Adrenal gland (tissue), 5 donors: ENCODE results near the gene BAMBI.

ENCODE experiments used
- POLR2A ChIP-seq, 2 donors: fragments of 450-650 bp; IDR thresholded peaks; one replicate each; pipeline ENCODE4 v1.6.1; 2017; ENCODE audit warnings: antibody characterized with exemption in 2 of 2, mild to moderate bottlenecking in 2 of 2, moderate library complexity in 1 of 2
- TF ChIP-seq, protein P1 (sequence below), 6 experiments: fragments of 450-650 bp in 4 of 6; fragments of 200-600 bp in 2 of 6; sonication (generic) in 1 of 6; IDR thresholded peaks; 1 replicate in 5 of 6; 2 replicates in 1 of 6; pipeline versions ENCODE4 v1.5.1 to v1.8.0; 2016 to 2021; ENCODE audit warnings: antibody characterized with exemption in 6 of 6, mild to moderate bottlenecking in 2 of 6, moderate library complexity in 1 of 6
- donor health status: DM: no; HTN: no; CAD: no.

DNA sequence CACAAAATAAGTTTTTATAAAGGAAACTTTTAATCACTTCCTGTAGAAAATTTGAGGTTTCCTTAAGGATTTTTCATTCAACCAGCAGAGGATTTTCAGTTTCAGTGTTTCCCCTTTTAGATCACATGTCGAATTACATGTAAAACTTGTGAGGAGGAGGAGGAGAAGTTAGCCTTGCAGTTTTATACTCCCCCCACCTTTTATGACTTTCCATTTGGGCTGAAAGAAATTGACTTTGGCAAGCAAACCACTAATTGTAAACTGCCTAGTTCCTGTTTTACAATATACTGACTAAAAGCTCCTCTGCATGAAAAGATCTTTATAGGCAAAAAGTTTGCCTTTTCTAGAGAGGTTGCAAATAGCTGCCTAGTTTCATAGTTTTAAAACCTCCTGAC lies 3.0 kb downstream of the BAMBI start:
- TF ChIP-seq, protein P1, sequence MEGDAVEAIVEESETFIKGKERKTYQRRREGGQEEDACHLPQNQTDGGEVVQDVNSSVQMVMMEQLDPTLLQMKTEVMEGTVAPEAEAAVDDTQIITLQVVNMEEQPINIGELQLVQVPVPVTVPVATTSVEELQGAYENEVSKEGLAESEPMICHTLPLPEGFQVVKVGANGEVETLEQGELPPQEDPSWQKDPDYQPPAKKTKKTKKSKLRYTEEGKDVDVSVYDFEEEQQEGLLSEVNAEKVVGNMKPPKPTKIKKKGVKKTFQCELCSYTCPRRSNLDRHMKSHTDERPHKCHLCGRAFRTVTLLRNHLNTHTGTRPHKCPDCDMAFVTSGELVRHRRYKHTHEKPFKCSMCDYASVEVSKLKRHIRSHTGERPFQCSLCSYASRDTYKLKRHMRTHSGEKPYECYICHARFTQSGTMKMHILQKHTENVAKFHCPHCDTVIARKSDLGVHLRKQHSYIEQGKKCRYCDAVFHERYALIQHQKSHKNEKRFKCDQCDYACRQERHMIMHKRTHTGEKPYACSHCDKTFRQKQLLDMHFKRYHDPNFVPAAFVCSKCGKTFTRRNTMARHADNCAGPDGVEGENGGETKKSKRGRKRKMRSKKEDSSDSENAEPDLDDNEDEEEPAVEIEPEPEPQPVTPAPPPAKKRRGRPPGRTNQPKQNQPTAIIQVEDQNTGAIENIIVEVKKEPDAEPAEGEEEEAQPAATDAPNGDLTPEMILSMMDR (IDR thresholded peaks at IDR 0.05) = no peak
- TF ChIP-seq POLR2A (IDR thresholded peaks at IDR 0.05) = no peak
